HepG2 (cell line): Measurements from ENCODE around the gene THAP3. TPM values are rescaled to one million over a fixed set of nuclear protein-coding genes. Genes with fewer than 3 reads are reported as not detected.
A peak's percentile ranks its signal among the peaks of the same experiment; 100 is the strongest.

Source experiments
- AGO2 ChIP-seq: fragments of 200-400 bp; formaldehyde crosslinking; optimal IDR thresholded peaks from 2 replicates; pipeline ENCODE3; 2017; ENCODE audit warnings: mild to moderate bottlenecking, low read depth, low read length, moderate library complexity
- CBX2 ChIP-seq, 2 experiments: fragments of 200-600 bp in 1 of 2; sonication (generic); formaldehyde crosslinking in 1 of 2; IDR thresholded peaks; 2 replicates each; pipeline versions ENCODE4 v1.7.0 to v1.8.1; 2018 to 2022; ENCODE audit warnings: low read depth in 2 of 2, low read length in 1 of 2, mild to moderate bottlenecking in 1 of 2, missing genetic modification reagents in 1 of 2
- CHD2 ChIP-seq: IDR thresholded peaks from 2 replicates; pipeline ENCODE4 v1.6.1; 2011; ENCODE audit warnings: low read depth, low read length, improper control_type of control experiment
- GATAD1 ChIP-seq: IDR thresholded peaks from 2 replicates; pipeline ENCODE4 v1.6.1; 2016; ENCODE audit warnings: missing genetic modification reagents, missing compliant biosample characterization
- HMGA1 ChIP-seq: sonication (generic); formaldehyde crosslinking; conservative IDR thresholded peaks from 2 replicates; pipeline ENCODE4 v1.4.0; 2020; ENCODE audit warnings: missing genetic modification reagents
- MIXL1 ChIP-seq: IDR thresholded peaks from 2 replicates; pipeline ENCODE4 v1.6.1; 2016
- NFIC ChIP-seq: IDR thresholded peaks from 2 replicates; pipeline ENCODE4 v1.6.1; 2012; ENCODE audit warnings: mild to moderate bottlenecking, low read length, inconsistent platforms
- RXRB ChIP-seq: IDR thresholded peaks from 2 replicates; pipeline ENCODE4 v1.6.1; 2016; ENCODE audit warnings: borderline replicate concordance, missing genetic modification reagents, missing compliant biosample characterization
- SMC3 ChIP-seq: IDR thresholded peaks from 2 replicates; pipeline ENCODE4 v1.6.1; 2011; ENCODE audit warnings: low read length, improper control_type of control experiment
- SRSF1 ChIP-seq: fragments of 200-400 bp; formaldehyde crosslinking; optimal IDR thresholded peaks from 2 replicates; pipeline ENCODE3; 2017; ENCODE audit warnings: mild to moderate bottlenecking, low read depth, low read length, moderate library complexity
- TP53 ChIP-seq: sonication (generic); formaldehyde crosslinking; conservative IDR thresholded peaks from 2 replicates; pipeline ENCODE4 v1.4.0; 2020; ENCODE audit warnings: missing genetic modification reagents
- XBP1 ChIP-seq: sonication (generic); formaldehyde crosslinking; IDR thresholded peaks from 2 replicates; pipeline ENCODE4 v1.5.0; 2020; ENCODE audit warnings: missing genetic modification reagents
- ZBTB4 ChIP-seq: sonication (generic); formaldehyde crosslinking; IDR thresholded peaks from 2 replicates; pipeline ENCODE4 v1.4.0; 2020; ENCODE audit warnings: missing genetic modification reagents, mild to moderate bottlenecking, borderline replicate concordance
- ZFP36L1 ChIP-seq: sonication (generic); formaldehyde crosslinking; IDR thresholded peaks from 2 replicates; pipeline ENCODE4 v1.8.0; 2022; ENCODE audit warnings: mild to moderate bottlenecking, missing genetic modification reagents, moderate library complexity
- ZFP90 ChIP-seq: sonication (generic); formaldehyde crosslinking; IDR thresholded peaks from 2 replicates; pipeline ENCODE4 v1.8.0; 2022; ENCODE audit warnings: missing genetic modification reagents, mild to moderate bottlenecking, inconsistent platforms, borderline replicate concordance
- ZNF468 ChIP-seq: sonication (generic); formaldehyde crosslinking; IDR thresholded peaks from 2 replicates; pipeline ENCODE4 v1.8.0; 2022; ENCODE audit warnings: mild to moderate bottlenecking, moderate library complexity, missing genetic modification reagents
- ZNF501 ChIP-seq: sonication (generic); formaldehyde crosslinking; IDR thresholded peaks from 2 replicates; pipeline ENCODE4 v1.5.1; 2020; ENCODE audit warnings: mild to moderate bottlenecking, moderate library complexity, missing genetic modification reagents
- ZNF546 ChIP-seq: sonication (generic); formaldehyde crosslinking; conservative IDR thresholded peaks from 2 replicates; pipeline ENCODE4 v1.8.1; 2023; ENCODE audit warnings: mild to moderate bottlenecking, missing genetic modification reagents
- ZNF576 ChIP-seq: sonication (generic); formaldehyde crosslinking; IDR thresholded peaks from 2 replicates; pipeline ENCODE4 v1.4.0; 2020; ENCODE audit warnings: mild to moderate bottlenecking, missing genetic modification reagents
- ZNF703 ChIP-seq: sonication (generic); formaldehyde crosslinking; IDR thresholded peaks from 2 replicates; pipeline ENCODE4 v1.5.1; 2020; ENCODE audit warnings: missing genetic modification reagents, mild to moderate bottlenecking, moderate library complexity, borderline replicate concordance
- ZNF747 ChIP-seq: sonication (generic); formaldehyde crosslinking; IDR thresholded peaks from 2 replicates; pipeline ENCODE4 v1.8.1; 2023; ENCODE audit warnings: missing genetic modification reagents, mild to moderate bottlenecking, borderline replicate concordance
- ZNF776 ChIP-seq: sonication (generic); formaldehyde crosslinking; IDR thresholded peaks from 2 replicates; pipeline ENCODE4 v1.4.0; 2020; ENCODE audit warnings: mild to moderate bottlenecking, missing genetic modification reagents
- ZNF777 ChIP-seq: sonication (generic); formaldehyde crosslinking; IDR thresholded peaks from 2 replicates; pipeline ENCODE4 v1.4.0; 2020; ENCODE audit warnings: missing genetic modification reagents
- polyA plus RNA-seq, 8 experiments: library from polyadenylated mRNA; depleted of rRNA in 3 of 8; stranded (reverse) in 7 of 8; unstranded in 1 of 8; fragments of >200 nt; fragmentation: Illumina TruSeq in 4 of 8; extraction: Trizol in 4 of 8; gene quantifications; 2 replicates each; pipeline versions ENCODE4 v1.2.1 to v1.2.3, GENCODE V29; 2011 to 2016; ENCODE audit warnings: low read depth in 4 of 8, missing spikeins in 1 of 8, mixed read lengths in 1 of 8; ENCODE audit not compliant: insufficient read depth in 1 of 8
- total RNA-seq, 5 experiments: library from RNA; depleted of rRNA; stranded (reverse); fragments of >200 nt; fragmentation: Illumina TruSeq; extraction: Trizol; gene quantifications; 2 replicates each; pipeline ENCODE4 v1.2.3, GENCODE V29; 2016; ENCODE audit warnings: low read depth in 1 of 5
- TF ChIP-seq, protein P1 (sequence below): sonication (generic); formaldehyde crosslinking; IDR thresholded peaks from 2 replicates; pipeline ENCODE4 v1.8.0; 2022; ENCODE audit warnings: mild to moderate bottlenecking, missing genetic modification reagents, borderline replicate concordance
- TF ChIP-seq, protein P2 (sequence below): IDR thresholded peaks from 2 replicates; pipeline ENCODE4 v1.6.1; 2012; ENCODE audit warnings: inconsistent platforms

Gene THAP3
- total and polyA plus RNA-seq, 2 of the 13 experiments (the other 11 are each of a cell fraction or from before 2014, with no cell fraction given) = 10.3 to 14.9 TPM

GRCh38 chr1:6603238-6603914 is 21.3 kb upstream of the THAP3 start (continued):
- TF ChIP-seq ZNF747 (CRISPR knock-in tag) (0 out of 2 replicates have a peak, but pooled peaks have one; percentile 16), ZFP90 (no peak), ZNF576 (CRISPR knock-in tag) (no peak), ZBTB4 (CRISPR knock-in tag) (no peak), ZNF546 (0 out of 2 replicates have a peak, but pooled peaks have one; percentile 6), CHD2 (no peak), TP53 (CRISPR knock-in tag) (no peak), ZNF776 (CRISPR knock-in tag) (0 out of 2 replicates have a peak, but pooled peaks have one; percentile 47), XBP1 (peak; percentile 52; the same call in 1 of the 2 replicates), HMGA1 (CRISPR knock-in tag) (no peak), ZNF777 (CRISPR knock-in tag) (no peak), ZNF501 (no peak), ZNF468 (CRISPR knock-in tag) (no peak), CBX2 (IDR thresholded peaks at IDR 0.05; ENCODE audit: low read depth, low read length) (no peak), CBX2 (CRISPR knock-in tag; IDR thresholded peaks at IDR 0.05; ENCODE audit: low read depth) (no peak), GATAD1 (CRISPR knock-in tag) (0 out of 2 replicates have a peak, but pooled peaks have one; percentile 2), NFIC (no peak), SMC3 (no peak), SRSF1 (no peak), ZNF703 (CRISPR knock-in tag) (0 out of 2 replicates have a peak, but pooled peaks have one; percentile 32), RXRB (CRISPR knock-in tag) (no peak), MIXL1 (0 out of 2 replicates have a peak, but pooled peaks have one; percentile 7), ZFP36L1 (0 out of 2 replicates have a peak, but pooled peaks have one; percentile 24), AGO2 (peak; percentile 56)
- TF ChIP-seq, protein P1, sequence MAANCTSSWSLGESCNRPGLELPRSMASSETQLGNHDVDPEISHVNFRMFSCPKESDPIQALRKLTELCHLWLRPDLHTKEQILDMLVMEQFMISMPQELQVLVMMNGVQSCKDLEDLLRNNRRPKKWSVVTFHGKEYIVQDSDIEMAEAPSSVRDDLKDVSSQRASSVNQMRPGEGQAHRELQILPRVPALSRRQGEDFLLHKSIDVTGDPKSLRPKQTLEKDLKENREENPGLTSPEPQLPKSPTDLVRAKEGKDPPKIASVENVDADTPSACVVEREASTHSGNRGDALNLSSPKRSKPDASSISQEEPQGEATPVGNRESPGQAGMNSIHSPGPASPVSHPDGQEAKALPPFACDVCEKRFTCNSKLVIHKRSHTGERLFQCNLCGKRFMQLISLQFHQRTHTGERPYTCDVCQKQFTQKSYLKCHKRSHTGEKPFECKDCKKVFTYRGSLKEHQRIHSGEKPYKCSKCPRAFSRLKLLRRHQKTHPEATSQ (CRISPR knock-in tag) = no peak
- TF ChIP-seq, protein P2, sequence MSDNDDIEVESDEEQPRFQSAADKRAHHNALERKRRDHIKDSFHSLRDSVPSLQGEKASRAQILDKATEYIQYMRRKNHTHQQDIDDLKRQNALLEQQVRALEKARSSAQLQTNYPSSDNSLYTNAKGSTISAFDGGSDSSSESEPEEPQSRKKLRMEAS = 0 out of 2 replicates have a peak, but pooled peaks have one; percentile 2
